GM12878 (cell line): Measurements from ENCODE around the gene KLHL2. TPM values are rescaled to one million over a fixed set of nuclear protein-coding genes. Genes with fewer than 3 reads are reported as not detected.

Experiments
- BRCA1 ChIP-seq: IDR thresholded peaks from 2 replicates; pipeline ENCODE4 v1.6.1; 2011; ENCODE audit warnings: low read depth, low read length, improper control_type of control experiment
- CREB1 ChIP-seq: IDR thresholded peaks from 2 replicates; pipeline ENCODE4 v1.6.1; 2012; ENCODE audit warnings: low read depth, mild to moderate bottlenecking, inconsistent platforms
- CTCF ChIP-seq, 3 experiments: IDR thresholded peaks in 2 of 3; conservative IDR thresholded peaks in 1 of 3; 2 replicates each; pipeline ENCODE4 v1.5.1; 2011; ENCODE audit warnings: low read depth in 3 of 3, low read length in 3 of 3, mild to moderate bottlenecking in 3 of 3, control low read depth in 2 of 3, moderate library complexity in 2 of 3, inconsistent platforms in 1 of 3, mixed read lengths in 1 of 3; ENCODE audit not compliant: control insufficient read depth in 2 of 3, insufficient read depth in 1 of 3; ENCODE audit errors: extremely low read depth in 1 of 3
- EGR1 ChIP-seq, 2 experiments: IDR thresholded peaks; 1 replicate in 1 of 2; 2 replicates in 1 of 2; pipeline ENCODE4 v1.6.1; 2011 to 2012; ENCODE audit warnings: low read depth in 2 of 2, low read length in 2 of 2, borderline replicate concordance in 1 of 2, mild to moderate bottlenecking in 1 of 2, moderate library complexity in 1 of 2
- ESRRA ChIP-seq: IDR thresholded peaks from 2 replicates; pipeline ENCODE4 v1.6.1; 2012; ENCODE audit warnings: mild to moderate bottlenecking, low read length, improper control_type of control experiment
- FOXK2 ChIP-seq: fragments of 450-650 bp; IDR thresholded peaks from 2 replicates; pipeline ENCODE4 v1.6.1; 2017; ENCODE audit warnings: mild to moderate bottlenecking, moderate library complexity
- GABPA ChIP-seq: IDR thresholded peaks from 2 replicates; pipeline ENCODE4 v1.6.1; 2014; ENCODE audit warnings: antibody characterized with exemption, low read depth, mild to moderate bottlenecking, inconsistent platforms
- GATAD2B ChIP-seq: fragments of 450-650 bp; conservative IDR thresholded peaks from 2 replicates; pipeline ENCODE4 v1.6.1; 2017; ENCODE audit warnings: low read depth, mild to moderate bottlenecking, moderate library complexity
- KDM1A ChIP-seq: fragments of 200-600 bp; sonication (generic); IDR thresholded peaks from 2 replicates; pipeline ENCODE4 v1.6.1; 2016; ENCODE audit warnings: borderline replicate concordance
- NR2C1 ChIP-seq: fragments of 450-650 bp; IDR thresholded peaks from 2 replicates; pipeline ENCODE4 v1.6.1; 2017; ENCODE audit warnings: antibody characterized with exemption, mild to moderate bottlenecking, moderate library complexity
- NR2C2 ChIP-seq: IDR thresholded peaks from 2 replicates; pipeline ENCODE4 v1.6.1; 2011; ENCODE audit warnings: borderline replicate concordance, low read depth; ENCODE audit not compliant: control insufficient read depth, insufficient read length
- PBX3 ChIP-seq: IDR thresholded peaks from 2 replicates; pipeline ENCODE4 v1.6.1; 2011; ENCODE audit warnings: mild to moderate bottlenecking, low read depth, low read length, moderate library complexity; ENCODE audit not compliant: insufficient replicate concordance
- RELA ChIP-seq: fragments of 450-650 bp; IDR thresholded peaks from 2 replicates; pipeline ENCODE4 v1.8.0; 2014; ENCODE audit warnings: borderline replicate concordance; ENCODE audit not compliant: partially characterized antibody
- RUNX3 ChIP-seq: IDR thresholded peaks from 2 replicates; pipeline ENCODE4 v1.6.1; 2012; ENCODE audit warnings: low read length, inconsistent platforms
- SIN3A ChIP-seq: IDR thresholded peaks from 2 replicates; pipeline ENCODE4 v1.6.1; 2012; ENCODE audit warnings: low read depth, low read length, improper control_type of control experiment
- SIX5 ChIP-seq: IDR thresholded peaks from 2 replicates; pipeline ENCODE4 v1.6.1; 2011; ENCODE audit warnings: mild to moderate bottlenecking, low read depth, low read length, moderate library complexity; ENCODE audit not compliant: severe bottlenecking
- SREBF1 ChIP-seq: IDR thresholded peaks from 2 replicates; pipeline ENCODE4 v1.6.1; 2012; ENCODE audit warnings: mild to moderate bottlenecking, low read length
- ZNF217 ChIP-seq: fragments of 450-650 bp; IDR thresholded peaks from 2 replicates; pipeline ENCODE4 v1.6.1; 2017; ENCODE audit warnings: antibody characterized with exemption, mild to moderate bottlenecking
- ZNF384 ChIP-seq: IDR thresholded peaks from 2 replicates; pipeline ENCODE4 v1.6.1; 2012; ENCODE audit warnings: low read depth, mild to moderate bottlenecking, low read length, improper control_type of control experiment, borderline replicate concordance
- polyA plus RNA-seq, 11 experiments: library from polyadenylated mRNA; depleted of rRNA in 4 of 11; unstranded in 6 of 11; stranded (reverse) in 5 of 11; fragments of >200 nt; fragmentation: Nextera tagmentation in 4 of 11; fragmentation: Illumina TruSeq in 1 of 11; extraction: Ambion mirVana in 4 of 11; extraction: Trizol in 1 of 11; gene quantifications; 1 replicate in 1 of 11; 2 replicates in 10 of 11; pipeline versions ENCODE4 v1.2.1 to v1.2.3, GENCODE V29; 2011 to 2016; ENCODE audit warnings: inconsistent platforms in 2 of 11, missing spikeins in 2 of 11, low read depth in 1 of 11
- total RNA-seq, 4 experiments: library from RNA; depleted of rRNA in 3 of 4; stranded (reverse); fragments of >200 nt in 3 of 4; fragmentation: Illumina TruSeq in 1 of 4; extraction: Trizol in 1 of 4; gene quantifications; 2 replicates each; pipeline versions ENCODE4 v1.2.1 to v1.2.3, GENCODE V29; 2013 to 2021
- TF ChIP-seq, protein P1 (sequence below): fragments of 450-650 bp; IDR thresholded peaks from 2 replicates; pipeline ENCODE4 v1.6.1; 2016; ENCODE audit warnings: mild to moderate bottlenecking, moderate library complexity, borderline replicate concordance
- TF ChIP-seq, protein P2 (sequence below): fragments of 450-650 bp; IDR thresholded peaks from 2 replicates; pipeline ENCODE4 v1.6.1; 2016; ENCODE audit warnings: mild to moderate bottlenecking

Gene KLHL2
- total and polyA plus RNA-seq, 10 of the 15 experiments (the other 5 are each of a cell fraction or from before 2014, with no cell fraction given) = 4.8 to 22.8 (median 12.9) TPM

- TF ChIP-seq ZNF384 (no peak), NR2C1 (no peak), PBX3 (peak; percentile 88), GATAD2B (peak; percentile 27), CREB1 (peak; percentile 98), GABPA (no peak), KDM1A (0 out of 2 replicates have a peak, but pooled peaks have one; percentile 53), FOXK2 (no peak), EGR1 (IDR thresholded peaks at IDR 0.05; ENCODE audit: borderline replicate concordance in 1 of 2, low read depth in 2 of 2, low read length in 2 of 2) (peak; percentile 91 to 98), ESRRA (no peak), SREBF1 (peak; percentile 76; the same call in 1 of the 2 replicates), SIX5 (no peak), CTCF (IDR thresholded peaks at IDR 0.05 in 2 of 3, conservative IDR thresholded peaks at IDR 0.05 in 1 of 3; ENCODE audit: control insufficient read depth in 2 of 3, extremely low read depth in 1 of 3, insufficient read depth in 1 of 3, low read depth in 3 of 3, low read length in 3 of 3) (no peak), NR2C2 (no peak), SIN3A (peak; percentile 43), BRCA1 (no peak), RELA (peak; percentile 85), RUNX3 (peak; percentile 62), ZNF217 (peak; percentile 74)
- TF ChIP-seq, protein P1, sequence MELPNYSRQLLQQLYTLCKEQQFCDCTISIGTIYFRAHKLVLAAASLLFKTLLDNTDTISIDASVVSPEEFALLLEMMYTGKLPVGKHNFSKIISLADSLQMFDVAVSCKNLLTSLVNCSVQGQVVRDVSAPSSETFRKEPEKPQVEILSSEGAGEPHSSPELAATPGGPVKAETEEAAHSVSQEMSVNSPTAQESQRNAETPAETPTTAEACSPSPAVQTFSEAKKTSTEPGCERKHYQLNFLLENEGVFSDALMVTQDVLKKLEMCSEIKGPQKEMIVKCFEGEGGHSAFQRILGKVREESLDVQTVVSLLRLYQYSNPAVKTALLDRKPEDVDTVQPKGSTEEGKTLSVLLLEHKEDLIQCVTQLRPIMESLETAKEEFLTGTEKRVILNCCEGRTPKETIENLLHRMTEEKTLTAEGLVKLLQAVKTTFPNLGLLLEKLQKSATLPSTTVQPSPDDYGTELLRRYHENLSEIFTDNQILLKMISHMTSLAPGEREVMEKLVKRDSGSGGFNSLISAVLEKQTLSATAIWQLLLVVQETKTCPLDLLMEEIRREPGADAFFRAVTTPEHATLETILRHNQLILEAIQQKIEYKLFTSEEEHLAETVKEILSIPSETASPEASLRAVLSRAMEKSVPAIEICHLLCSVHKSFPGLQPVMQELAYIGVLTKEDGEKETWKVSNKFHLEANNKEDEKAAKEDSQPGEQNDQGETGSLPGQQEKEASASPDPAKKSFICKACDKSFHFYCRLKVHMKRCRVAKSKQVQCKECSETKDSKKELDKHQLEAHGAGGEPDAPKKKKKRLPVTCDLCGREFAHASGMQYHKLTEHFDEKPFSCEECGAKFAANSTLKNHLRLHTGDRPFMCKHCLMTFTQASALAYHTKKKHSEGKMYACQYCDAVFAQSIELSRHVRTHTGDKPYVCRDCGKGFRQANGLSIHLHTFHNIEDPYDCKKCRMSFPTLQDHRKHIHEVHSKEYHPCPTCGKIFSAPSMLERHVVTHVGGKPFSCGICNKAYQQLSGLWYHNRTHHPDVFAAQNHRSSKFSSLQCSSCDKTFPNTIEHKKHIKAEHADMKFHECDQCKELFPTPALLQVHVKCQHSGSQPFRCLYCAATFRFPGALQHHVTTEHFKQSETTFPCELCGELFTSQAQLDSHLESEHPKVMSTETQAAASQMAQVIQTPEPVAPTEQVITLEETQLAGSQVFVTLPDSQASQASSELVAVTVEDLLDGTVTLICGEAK = peak; percentile 61; the same call in 1 of the 2 replicates
- TF ChIP-seq, protein P2, sequence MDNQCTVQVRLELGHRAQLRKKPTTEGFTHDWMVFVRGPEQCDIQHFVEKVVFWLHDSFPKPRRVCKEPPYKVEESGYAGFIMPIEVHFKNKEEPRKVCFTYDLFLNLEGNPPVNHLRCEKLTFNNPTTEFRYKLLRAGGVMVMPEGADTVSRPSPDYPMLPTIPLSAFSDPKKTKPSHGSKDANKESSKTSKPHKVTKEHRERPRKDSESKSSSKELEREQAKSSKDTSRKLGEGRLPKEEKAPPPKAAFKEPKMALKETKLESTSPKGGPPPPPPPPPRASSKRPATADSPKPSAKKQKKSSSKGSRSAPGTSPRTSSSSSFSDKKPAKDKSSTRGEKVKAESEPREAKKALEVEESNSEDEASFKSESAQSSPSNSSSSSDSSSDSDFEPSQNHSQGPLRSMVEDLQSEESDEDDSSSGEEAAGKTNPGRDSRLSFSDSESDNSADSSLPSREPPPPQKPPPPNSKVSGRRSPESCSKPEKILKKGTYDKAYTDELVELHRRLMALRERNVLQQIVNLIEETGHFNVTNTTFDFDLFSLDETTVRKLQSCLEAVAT = peak; percentile 81
Measured at GRCh38 chr4:165327211-165328100, 120.1 kb downstream of the KLHL2 start, which contains the start of gene MSMO1 (continued).
